Vagina (tissue), 2 donors: ENCODE results near the gene CXCL6. TPM values are rescaled to one million over a fixed set of nuclear protein-coding genes. Genes with fewer than 3 reads are reported as not detected.
A peak's percentile ranks its signal among the peaks of the same experiment; 100 is the strongest.

Experiments used
- DNase-seq, 2 donors: peaks; one replicate each; pipeline ENCODE4 v3.0.0-alpha.2; 2017; ENCODE audit errors: extremely low spot score in 2 of 2
- H3K27ac ChIP-seq: fragments of 200-600 bp; sonication (generic); one replicate; pipeline ENCODE4 v1.5.1; 2019
- H3K27me3 ChIP-seq: fragments of 200-600 bp; sonication (generic); one replicate; pipeline ENCODE4 v1.5.1; 2019
- H3K36me3 ChIP-seq, 2 donors: fragments of 200-600 bp; sonication (generic); one replicate each; pipeline ENCODE4 v1.5.1; 2017 to 2019
- H3K4me1 ChIP-seq: fragments of 200-600 bp; sonication (generic); one replicate; pipeline ENCODE4 v1.5.1; 2019
- H3K4me3 ChIP-seq, 2 donors: fragments of 200-600 bp; sonication (generic); 1 replicate in 1 of 2; 2 replicates in 1 of 2; pipeline ENCODE4 v1.5.1; 2016 to 2019
- H3K9me3 ChIP-seq: fragments of 200-600 bp; sonication (generic); one replicate; pipeline ENCODE4 v1.5.1; 2019
- CTCF ChIP-seq, 3 experiments: fragments of 450-650 bp in 2 of 3; fragments of 200-600 bp in 1 of 3; sonication (generic) in 1 of 3; IDR thresholded peaks; one replicate each; pipeline ENCODE4 v1.5.1; 2017 to 2019; ENCODE audit warnings: antibody characterized with exemption in 3 of 3, mild to moderate bottlenecking in 2 of 3, moderate library complexity in 2 of 3
- POLR2A ChIP-seq, 2 donors: fragments of 450-650 bp; IDR thresholded peaks; one replicate each; pipeline ENCODE4 v1.6.1; 2017; ENCODE audit warnings: antibody characterized with exemption in 2 of 2, mild to moderate bottlenecking in 2 of 2, moderate library complexity in 2 of 2
- POLR2AphosphoS5 ChIP-seq, 2 donors: sonication (generic); formaldehyde crosslinking; IDR thresholded peaks; one replicate each; pipeline ENCODE4 v1.9.0; 2017; ENCODE audit warnings: antibody characterized with exemption in 2 of 2, mild to moderate bottlenecking in 2 of 2, low read depth in 1 of 2; ENCODE audit not compliant: insufficient read depth in 1 of 2
- intact Hi-C: fragments of 100-400 bp; cut with DNase I; formaldehyde crosslinking; loops from one replicate; pipeline ENCODE4 v1.15.1; 2023
- total RNA-seq: library from RNA; depleted of rRNA; stranded (reverse); fragments of >200 nt; gene quantifications from one replicate; pipeline ENCODE4 v1.2.3, GENCODE V29; 2016

Gene CXCL6
- total RNA-seq, 1 donor from 2014 or later: 13.8 TPM

GRCh38 chr4:73856518-73856917, 20.0 kb downstream of the CXCL6 start:
- Histone ChIP-seq H3K27me3 (no peaks in the 10 kb centered on the region), H3K36me3 (no peaks in the 10 kb centered on the region), H3K4me3 (no peak overlapping the region), H3K4me1 (peaks cover 16% of the 10 kb centered on the region), H3K27ac (no peak overlapping the region), H3K9me3 (no peaks in the 10 kb centered on the region)
- no peak for DNase-seq
- intact Hi-C loops: no loop called here
- no peak for TF ChIP-seq POLR2A (IDR thresholded peaks at IDR 0.05)
- TF ChIP-seq CTCF (IDR thresholded peaks at IDR 0.05): no peak
- TF ChIP-seq POLR2AphosphoS5 (IDR thresholded peaks at IDR 0.05; ENCODE audit: insufficient read depth in 1 of 2, low read depth in 1 of 2): no peak

DNA sequence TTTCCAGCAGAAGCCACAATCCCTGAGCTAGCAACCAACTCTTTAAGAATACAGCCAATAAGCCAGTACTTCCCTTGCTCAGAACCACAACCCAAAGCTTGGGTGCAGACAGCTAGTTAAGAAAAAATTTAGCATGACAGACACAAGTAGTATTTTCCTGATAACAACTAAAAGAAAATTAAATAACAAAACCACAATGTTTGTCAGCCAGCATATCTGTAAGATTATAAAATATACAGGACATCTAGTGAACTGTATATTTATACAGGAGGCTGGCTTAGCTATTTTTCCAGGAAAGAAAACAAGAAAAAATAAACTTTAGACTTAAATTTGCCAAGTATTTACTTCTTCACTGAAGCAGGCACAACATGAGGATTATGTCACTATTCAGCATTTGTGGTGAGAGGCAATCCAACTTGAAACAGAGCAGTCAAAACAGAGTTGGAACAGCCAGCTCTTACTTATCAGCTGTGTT, 23.2 kb downstream of the CXCL6 start:
- Histone ChIP-seq H3K27me3 (no peaks in the 10 kb centered on the region), H3K9me3 (no peaks in the 10 kb centered on the region), H3K4me3 (no peak overlapping the region), H3K27ac (peak overlapping the region; percentile 19), H3K36me3 (no peaks in the 10 kb centered on the region), H3K4me1 (peaks cover 6% of the 10 kb centered on the region)
- no peak for TF ChIP-seq POLR2A (IDR thresholded peaks at IDR 0.05)
- no peak for TF ChIP-seq CTCF (IDR thresholded peaks at IDR 0.05)
- no peak for TF ChIP-seq POLR2AphosphoS5 (IDR thresholded peaks at IDR 0.05; ENCODE audit: insufficient read depth in 1 of 2, low read depth in 1 of 2)
- no peak for DNase-seq
- intact Hi-C loops: no loop called here

DNA sequence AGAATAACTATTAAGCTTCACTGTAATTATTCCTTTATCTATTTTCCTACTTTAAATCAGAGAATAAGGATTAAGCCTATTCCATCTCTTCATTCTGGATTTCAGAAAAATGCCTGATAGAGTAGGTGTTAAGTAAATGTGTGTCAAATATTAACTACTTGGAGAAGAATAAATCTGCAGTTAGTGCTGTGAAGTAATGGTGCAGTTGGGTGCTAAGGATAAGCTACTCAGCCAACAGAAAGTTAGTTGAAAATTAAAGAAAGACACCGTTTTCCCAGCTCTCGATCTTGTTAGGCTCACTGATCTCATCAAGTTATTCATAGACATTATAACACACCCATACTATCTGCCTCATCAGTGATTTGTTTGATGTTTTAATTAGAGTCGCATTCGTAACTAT, 23.7 kb downstream of the CXCL6 start:
- intact Hi-C loops: no loop called here
- Histone ChIP-seq H3K4me3 (no peak overlapping the region), H3K36me3 (no peaks in the 10 kb centered on the region), H3K4me1 (peaks cover 6% of the 10 kb centered on the region), H3K27ac (peak overlapping the region; percentile 19), H3K27me3 (no peaks in the 10 kb centered on the region), H3K9me3 (no peaks in the 10 kb centered on the region)
- DNase-seq: no peak
- TF ChIP-seq POLR2A (IDR thresholded peaks at IDR 0.05) (no peak), CTCF (IDR thresholded peaks at IDR 0.05) (no peak), POLR2AphosphoS5 (IDR thresholded peaks at IDR 0.05; ENCODE audit: insufficient read depth in 1 of 2, low read depth in 1 of 2) (no peak)

- intact Hi-C loops: no loop called here
- no peak for TF ChIP-seq CTCF (IDR thresholded peaks at IDR 0.05)
- no peak for TF ChIP-seq POLR2AphosphoS5 (IDR thresholded peaks at IDR 0.05; ENCODE audit: insufficient read depth in 1 of 2, low read depth in 1 of 2)
- TF ChIP-seq POLR2A (IDR thresholded peaks at IDR 0.05): no peak
- peaks cover 6% of the 10 kb centered on the region for H3K4me1 ChIP-seq
Measured at GRCh38 chr4:73860917-73861316, 24.4 kb downstream of the CXCL6 start.

GRCh38 chr4:73862322-73862721, 25.8 kb downstream of the CXCL6 start:
- Histone ChIP-seq H3K36me3 (no peaks in the 10 kb centered on the region), H3K27me3 (no peaks in the 10 kb centered on the region), H3K4me1 (peaks cover 6% of the 10 kb centered on the region), H3K4me3 (no peak overlapping the region), H3K9me3 (no peaks in the 10 kb centered on the region), H3K27ac (no peak overlapping the region)
- no peak for DNase-seq
- intact Hi-C loops: no loop called here
- TF ChIP-seq CTCF (IDR thresholded peaks at IDR 0.05) (no peak), POLR2A (IDR thresholded peaks at IDR 0.05) (no peak), POLR2AphosphoS5 (IDR thresholded peaks at IDR 0.05; ENCODE audit: insufficient read depth in 1 of 2, low read depth in 1 of 2) (no peak)

More at GRCh38 chr4:73860917-73861316, 24.4 kb downstream of the CXCL6 start:
- DNase-seq: no peak
- Histone ChIP-seq H3K27ac (no peak overlapping the region), H3K36me3 (no peaks in the 10 kb centered on the region), H3K9me3 (no peaks in the 10 kb centered on the region), H3K4me3 (no peak overlapping the region), H3K27me3 (no peaks in the 10 kb centered on the region)
